Mesothelial cell of epicardium (in vitro differentiated cells): ENCODE results near the gene CAMTA1. TPM values are rescaled to one million over a fixed set of nuclear protein-coding genes. Genes with fewer than 3 reads are reported as not detected.

ENCODE experiments used
- DNase-seq, 2 experiments: peaks; one replicate each; pipeline ENCODE4 v3.0.0; 2021; ENCODE audit warnings: low spot score in 2 of 2; ENCODE audit not compliant: unreplicated experiment in 2 of 2
- H3K27ac Mint-ChIP-seq: 2 replicates; pipeline ENCODE4 v1.8.0; 2021; ENCODE audit warnings: mixed read lengths
- H3K27me3 Mint-ChIP-seq: 2 replicates; pipeline ENCODE4 v1.8.0; 2021; ENCODE audit warnings: low read depth, mixed read lengths
- H3K36me3 Mint-ChIP-seq: 2 replicates; pipeline ENCODE4 v1.8.0; 2021; ENCODE audit warnings: mixed read lengths
- H3K4me1 Mint-ChIP-seq: 2 replicates; pipeline ENCODE4 v1.8.0; 2021; ENCODE audit warnings: mixed read lengths
- H3K4me3 Mint-ChIP-seq: 2 replicates; pipeline ENCODE4 v1.8.0; 2021; ENCODE audit warnings: mild to moderate bottlenecking, moderate library complexity, mixed read lengths
- H3K9me3 Mint-ChIP-seq: 2 replicates; pipeline ENCODE4 v1.8.0; 2021; ENCODE audit warnings: mixed read lengths
- total RNA-seq: library from RNA; stranded (reverse); gene quantifications from 3 replicates; pipeline ENCODE4 v1.2.1, GENCODE V29; 2021
- TF ChIP-seq, protein P1 (sequence below): fragments of 200-600 bp; sonication (generic); IDR thresholded peaks from one replicate; pipeline ENCODE4 v1.5.0; 2021; ENCODE audit warnings: antibody characterized with exemption; ENCODE audit not compliant: unreplicated experiment

CAMTA1 gene
- total RNA-seq, 1 donor from 2014 or later, result 70.4 TPM

DNA sequence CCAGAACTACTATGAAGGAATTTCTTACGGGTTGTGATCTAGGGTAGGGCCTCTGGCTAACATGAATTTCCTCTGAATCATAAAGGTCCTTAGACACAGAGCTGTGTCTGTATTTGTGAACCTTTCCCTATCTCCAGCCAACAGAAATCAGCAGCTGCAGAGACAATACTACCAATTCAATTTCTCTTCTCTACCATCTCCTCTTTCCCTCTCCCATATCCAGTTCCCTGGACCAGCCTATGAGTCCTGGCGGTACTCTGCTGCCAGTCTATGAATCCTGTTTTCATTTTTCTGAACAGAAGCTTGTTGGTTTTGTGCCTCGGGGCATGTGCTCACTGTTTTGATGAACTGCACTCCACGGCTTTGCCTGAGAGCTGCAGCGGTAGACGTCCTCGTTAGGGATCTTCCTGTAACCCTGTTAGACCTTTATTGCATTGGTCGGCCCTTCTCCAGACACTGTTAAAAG is 527.9 kb downstream of the CAMTA1 start:
- peak overlapping the region; percentile 75 for H3K27ac Mint-ChIP-seq
- DNase-seq, result no peak

DNA sequence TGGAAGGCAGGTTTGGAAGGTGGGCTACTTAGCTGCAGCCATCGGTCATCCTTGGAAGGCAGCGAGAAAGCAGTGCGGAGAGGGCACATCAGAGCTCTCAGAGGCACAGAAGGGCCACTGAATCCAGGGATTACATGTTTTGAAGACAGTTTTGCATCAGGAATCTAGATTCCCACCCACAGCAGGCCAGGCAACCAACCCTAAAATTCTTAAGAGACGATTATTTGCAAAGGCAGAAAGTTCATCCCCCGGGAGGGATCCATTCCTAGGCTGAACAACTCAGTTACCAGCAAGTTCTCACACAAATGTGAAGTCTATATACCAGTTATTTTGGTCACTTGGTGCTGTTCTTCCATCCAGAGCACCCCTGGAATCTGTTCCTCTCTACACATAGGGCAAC is 528.6 kb downstream of the CAMTA1 start:
- DNase-seq, result no peak
- Mint-ChIP-seq H3K27ac (no peak overlapping the region), H3K9me3 (peaks cover 15% of the 10 kb centered on the region), H3K27me3 (no peaks in the 10 kb centered on the region), H3K4me3 (no peak overlapping the region), H3K36me3 (peaks cover 3% of the 10 kb centered on the region), H3K4me1 (peaks cover 13% of the 10 kb centered on the region)
- TF ChIP-seq, protein P1, sequence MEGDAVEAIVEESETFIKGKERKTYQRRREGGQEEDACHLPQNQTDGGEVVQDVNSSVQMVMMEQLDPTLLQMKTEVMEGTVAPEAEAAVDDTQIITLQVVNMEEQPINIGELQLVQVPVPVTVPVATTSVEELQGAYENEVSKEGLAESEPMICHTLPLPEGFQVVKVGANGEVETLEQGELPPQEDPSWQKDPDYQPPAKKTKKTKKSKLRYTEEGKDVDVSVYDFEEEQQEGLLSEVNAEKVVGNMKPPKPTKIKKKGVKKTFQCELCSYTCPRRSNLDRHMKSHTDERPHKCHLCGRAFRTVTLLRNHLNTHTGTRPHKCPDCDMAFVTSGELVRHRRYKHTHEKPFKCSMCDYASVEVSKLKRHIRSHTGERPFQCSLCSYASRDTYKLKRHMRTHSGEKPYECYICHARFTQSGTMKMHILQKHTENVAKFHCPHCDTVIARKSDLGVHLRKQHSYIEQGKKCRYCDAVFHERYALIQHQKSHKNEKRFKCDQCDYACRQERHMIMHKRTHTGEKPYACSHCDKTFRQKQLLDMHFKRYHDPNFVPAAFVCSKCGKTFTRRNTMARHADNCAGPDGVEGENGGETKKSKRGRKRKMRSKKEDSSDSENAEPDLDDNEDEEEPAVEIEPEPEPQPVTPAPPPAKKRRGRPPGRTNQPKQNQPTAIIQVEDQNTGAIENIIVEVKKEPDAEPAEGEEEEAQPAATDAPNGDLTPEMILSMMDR, result no peak

More for the DNA sequence above, 527.9 kb downstream of the CAMTA1 start:
- peaks cover 3% of the 10 kb centered on the region for H3K36me3 Mint-ChIP-seq
- peaks cover 22% of the 10 kb centered on the region for H3K9me3 Mint-ChIP-seq
- H3K4me3 Mint-ChIP-seq, result no peak overlapping the region
- TF ChIP-seq, protein P1, result no peak
- peaks cover 13% of the 10 kb centered on the region for H3K4me1 Mint-ChIP-seq
- no peaks in the 10 kb centered on the region for H3K27me3 Mint-ChIP-seq

DNA sequence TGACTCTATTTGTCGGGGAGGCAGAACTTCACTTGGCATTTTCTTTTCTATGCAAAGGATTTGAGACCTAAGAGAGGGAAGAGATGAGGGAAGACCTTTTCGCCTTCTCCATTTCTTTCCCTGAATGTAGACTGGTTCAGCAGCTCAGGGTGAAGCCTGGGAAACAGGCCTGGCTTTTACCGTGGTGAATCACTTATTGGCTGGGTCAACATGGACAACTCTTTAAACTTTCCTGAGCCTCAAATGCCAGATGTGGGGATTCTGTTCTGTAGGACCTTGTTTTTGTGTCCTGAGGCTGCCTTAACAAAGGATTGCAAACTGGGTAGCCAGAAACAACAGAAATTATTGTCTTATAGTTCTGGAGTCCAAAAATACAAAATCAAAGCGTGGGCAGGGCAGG is 530.1 kb downstream of the CAMTA1 start:
- peaks cover 3% of the 10 kb centered on the region for H3K36me3 Mint-ChIP-seq
- no peak overlapping the region for H3K4me3 Mint-ChIP-seq
- no peaks in the 10 kb centered on the region for H3K27me3 Mint-ChIP-seq
- peaks cover 13% of the 10 kb centered on the region for H3K4me1 Mint-ChIP-seq
- no peak for DNase-seq
- H3K27ac Mint-ChIP-seq, result no peak overlapping the region
- TF ChIP-seq, protein P1, result no peak
- peaks cover 12% of the 10 kb centered on the region for H3K9me3 Mint-ChIP-seq

DNA sequence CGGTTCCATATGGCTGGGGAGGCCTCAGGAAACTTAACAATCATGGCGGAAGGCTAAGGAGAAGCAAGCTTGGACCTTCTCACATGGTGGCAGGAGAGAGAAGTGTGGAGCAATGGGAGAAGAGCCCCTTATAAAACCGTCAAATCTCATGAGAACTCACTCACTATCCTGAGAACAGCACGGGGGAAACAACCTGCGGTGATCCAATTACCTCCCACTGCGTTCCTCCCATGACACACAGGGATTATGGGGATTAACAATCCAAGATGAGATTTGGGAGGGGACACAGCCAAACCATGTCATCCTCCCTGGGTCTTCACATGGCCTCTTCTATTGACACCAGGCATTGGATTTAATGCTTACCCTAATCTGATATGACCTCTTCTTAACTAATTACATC is 530.7 kb downstream of the CAMTA1 start:
- no peak overlapping the region for H3K4me3 Mint-ChIP-seq
- no peak for DNase-seq
- H3K36me3 Mint-ChIP-seq, result peaks cover 3% of the 10 kb centered on the region

DNA sequence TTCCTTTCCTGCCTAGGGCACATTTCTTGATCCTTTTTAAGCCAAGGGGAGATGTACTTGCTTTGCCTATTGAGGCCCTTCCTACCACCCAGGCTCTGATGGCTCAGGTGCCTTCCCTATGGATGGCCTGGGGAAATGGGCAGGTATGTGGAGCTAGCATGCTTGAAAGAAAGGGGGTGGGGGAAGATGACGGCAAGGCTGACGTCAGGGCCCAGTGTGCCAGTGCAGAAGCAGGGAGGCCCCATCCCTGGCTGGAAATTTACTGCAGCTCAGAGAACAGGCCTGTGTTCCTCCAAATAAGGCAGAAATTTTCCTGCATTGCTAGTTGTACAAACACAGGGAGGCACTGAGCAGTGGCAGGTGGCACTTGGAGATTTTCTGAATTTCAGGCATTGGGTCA is 532.6 kb downstream of the CAMTA1 start:
- Mint-ChIP-seq H3K4me1 (peaks cover 10% of the 10 kb centered on the region), H3K27me3 (no peaks in the 10 kb centered on the region), H3K36me3 (no peaks in the 10 kb centered on the region), H3K27ac (no peak overlapping the region), H3K9me3 (peaks cover 5% of the 10 kb centered on the region), H3K4me3 (no peak overlapping the region)
- TF ChIP-seq, protein P1, result no peak
- no peak for DNase-seq

More for the DNA sequence above, 530.7 kb downstream of the CAMTA1 start:
- no peaks in the 10 kb centered on the region for H3K27me3 Mint-ChIP-seq
- TF ChIP-seq, protein P1, result no peak
- peaks cover 13% of the 10 kb centered on the region for H3K9me3 Mint-ChIP-seq
- peaks cover 13% of the 10 kb centered on the region for H3K4me1 Mint-ChIP-seq
- no peak overlapping the region for H3K27ac Mint-ChIP-seq

DNA sequence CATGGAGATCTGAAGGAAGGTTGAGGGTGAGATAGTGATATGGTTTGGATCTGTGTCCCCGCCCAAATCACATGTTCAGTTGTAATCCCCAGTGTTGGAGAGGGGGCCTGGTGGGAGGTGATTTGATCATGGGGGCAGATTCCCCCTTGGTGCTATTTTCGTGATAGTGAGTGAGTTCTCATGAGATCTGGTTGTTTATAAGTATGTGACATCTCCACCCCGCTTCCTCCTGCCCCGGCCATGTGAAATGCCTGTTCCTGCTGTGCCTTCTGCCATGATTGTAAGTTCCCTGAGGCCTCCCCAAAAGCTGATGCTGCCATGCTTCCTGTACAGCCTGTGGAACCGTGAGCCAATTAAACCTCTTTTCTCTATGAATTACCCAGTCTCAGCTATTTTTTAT is 533.9 kb downstream of the CAMTA1 start:
- DNase-seq, result no peak
- Mint-ChIP-seq H3K9me3 (peaks cover 5% of the 10 kb centered on the region), H3K27me3 (no peaks in the 10 kb centered on the region), H3K4me3 (no peak overlapping the region), H3K27ac (no peak overlapping the region), H3K36me3 (no peaks in the 10 kb centered on the region), H3K4me1 (peaks cover 4% of the 10 kb centered on the region)
- TF ChIP-seq, protein P1, result no peak
